Bronchial epithelial cell (primary cell): ENCODE measurements around the gene RANBP9. TPM values are rescaled to one million over a fixed set of nuclear protein-coding genes. Genes with fewer than 3 reads are reported as not detected.

Source experiments
- DNase-seq: peaks from one replicate; pipeline ENCODE4 v3.0.0-alpha.2; 2010; ENCODE audit warnings: low read depth
- FAIRE-seq: peaks from 2 replicates; lab custom pipeline; 2011; peaks lifted over from hg19 to GRCh38; lab: Jason Lieb, UNC
- H3K27me3 ChIP-seq: 2 replicates; pipeline ENCODE4 v1.5.1; 2011; ENCODE audit warnings: low read length; ENCODE audit not compliant: control insufficient read depth, insufficient read depth
- H3K36me3 ChIP-seq: 2 replicates; pipeline ENCODE4 v1.5.1; 2011; ENCODE audit warnings: low read length; ENCODE audit not compliant: control insufficient read depth, insufficient read depth
- H3K4me3 ChIP-seq: 2 replicates; pipeline ENCODE4 v1.5.1; 2011; ENCODE audit warnings: mild to moderate bottlenecking, low read depth, low read length, control low read depth
- CTCF ChIP-seq: IDR thresholded peaks from 2 replicates; pipeline ENCODE4 v1.5.1; 2011; ENCODE audit warnings: mild to moderate bottlenecking, moderate library complexity, low read length, control low read depth, inconsistent platforms; ENCODE audit not compliant: insufficient read depth, severe bottlenecking
- total RNA-seq: library from RNA; depleted of rRNA; stranded (reverse); fragments of >200 nt; gene quantifications from 2 replicates; pipeline ENCODE4 v1.2.1, GENCODE V29; 2014

RANBP9 gene
- total RNA-seq, 1 donor from 2014 or later = 27.4 TPM

- no peak overlapping the region for H3K4me3 ChIP-seq
- no peaks in the 10 kb centered on the region for H3K27me3 ChIP-seq
- TF ChIP-seq CTCF = no peak
- no peak for FAIRE-seq
- no peak for DNase-seq
- peaks cover 13% of the 10 kb centered on the region for H3K36me3 ChIP-seq
These were observed 82.0 kb downstream of the RANBP9 start for GRCh38 chr6:13629459-13630116.

GRCh38 chr6:13624871-13625288, 86.8 kb downstream of the RANBP9 start:
- DNase-seq (peak; percentile 55), FAIRE-seq (no peak)
- peak; percentile 76 for TF ChIP-seq CTCF
- Histone ChIP-seq H3K4me3 (no peak overlapping the region), H3K36me3 (peaks cover 10% of the 10 kb centered on the region), H3K27me3 (no peaks in the 10 kb centered on the region)

GRCh38 chr6:13617066-13617465, 94.6 kb downstream of the RANBP9 start:
- no peak overlapping the region for H3K4me3 ChIP-seq

GRCh38 chr6:13615792-13616120, 95.9 kb downstream of the RANBP9 start:
- Histone ChIP-seq H3K4me3 (peak overlapping the region; percentile 75), H3K36me3 (peaks cover 5% of the 10 kb centered on the region), H3K27me3 (no peaks in the 10 kb centered on the region)
- DNase-seq (no peak), FAIRE-seq (no peak)
- no peak for TF ChIP-seq CTCF

More at GRCh38 chr6:13617066-13617465, 94.6 kb downstream of the RANBP9 start:
- Histone ChIP-seq H3K36me3 (peaks cover 5% of the 10 kb centered on the region), H3K27me3 (no peaks in the 10 kb centered on the region)
- DNase-seq (no peak), FAIRE-seq (no peak)
- no peak for TF ChIP-seq CTCF

DNA sequence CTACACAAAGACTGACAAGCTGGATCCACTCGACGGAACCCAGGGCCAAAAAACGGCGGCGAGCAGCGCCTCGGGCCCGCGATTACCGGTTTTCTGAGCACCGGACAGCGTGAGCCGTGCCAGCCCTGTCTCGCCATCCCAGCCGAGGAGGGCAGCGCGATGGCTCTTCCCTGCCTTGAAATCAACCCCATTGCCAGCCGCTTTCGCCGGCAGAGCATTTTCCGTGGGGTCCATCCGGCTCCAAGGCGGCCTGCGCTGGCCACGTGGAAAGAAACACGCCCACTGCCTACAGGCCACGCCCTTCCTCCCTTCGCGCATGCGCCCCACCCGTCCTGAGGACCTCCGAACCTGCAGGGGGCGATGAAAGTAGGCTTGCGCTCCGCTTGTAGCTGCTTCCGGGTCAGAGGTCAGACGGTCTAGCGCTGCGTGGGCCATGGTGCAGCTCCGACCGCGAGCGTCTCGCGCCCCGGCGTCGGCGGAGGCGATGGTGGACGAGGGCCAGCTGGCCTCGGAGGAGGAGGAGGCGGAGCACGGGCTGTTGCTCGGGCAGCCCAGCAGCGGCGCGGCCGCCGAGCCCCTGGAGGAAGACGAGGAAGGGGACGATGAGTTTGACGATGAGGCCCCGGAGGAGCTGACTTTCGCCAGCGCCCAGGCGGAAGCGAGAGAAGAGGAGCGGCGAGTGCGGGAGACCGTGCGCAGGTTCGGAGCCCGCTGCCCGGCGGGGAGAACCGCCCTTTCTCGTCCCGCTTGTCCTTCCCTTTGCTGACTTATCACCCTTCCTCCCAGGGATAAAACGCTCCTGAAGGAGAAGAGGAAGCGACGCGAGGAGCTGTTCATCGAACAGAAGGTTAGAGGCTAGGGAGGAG, 96.5 kb downstream of the RANBP9 start, which contains the start of gene NOL7:
NOL7 (plus strand) TSS at position 410 of the 866 bp plus-strand sequence; CDS start at position 434, 24 bp downstream.
- TF ChIP-seq CTCF = peak; percentile 98
- Histone ChIP-seq H3K27me3 (no peaks in the 10 kb centered on the region), H3K36me3 (peaks cover 5% of the 10 kb centered on the region), H3K4me3 (peak within 1 kb of the TSS; percentile 75)
- FAIRE-seq = no peak
- peak; percentile 91 for DNase-seq
